B cell (primary cell): ENCODE results near the gene EIF4A3. TPM values are rescaled to one million over a fixed set of nuclear protein-coding genes. Genes with fewer than 3 reads are reported as not detected.
A peak's percentile ranks its signal among the peaks of the same experiment; 100 is the strongest.

Experiments used
- ATAC-seq: fragments of 200-7000 bp; cut with Tn5 transposase; one replicate; pipeline ENCODE4 v1.10.0; 2021; ENCODE audit warnings: low read depth, mild to moderate bottlenecking, moderate number of reproducible peaks, moderate library complexity
- CTCF ChIA-PET: fragments of 350-600 bp; sonication (Branson Sonifier 250); formaldehyde crosslinking; loops from one replicate; lab custom pipeline; 2021; ENCODE audit warnings: antibody characterized with exemption, inconsistent platforms; lab: Charles Lee
- POLR2A ChIA-PET: fragments of 350-600 bp; sonication (Branson Sonifier 250); formaldehyde crosslinking; loops from one replicate; lab custom pipeline; 2021; ENCODE audit warnings: antibody characterized with exemption; lab: Charles Lee
- DNase-seq: peaks from one replicate; pipeline ENCODE4 v3.0.0; 2013
- H2AFZ ChIP-seq: 2 replicates; pipeline ENCODE4 v1.6.1; 2012; ENCODE audit warnings: mild to moderate bottlenecking, low read depth, low read length; ENCODE audit not compliant: insufficient read depth, poor library complexity, severe bottlenecking
- H3K27ac ChIP-seq, 2 donors: 1 replicate in 1 of 2; 2 replicates in 1 of 2; pipeline ENCODE4 v1.5.1; 2012 to 2013; ENCODE audit warnings: low read length in 2 of 2, mild to moderate bottlenecking in 2 of 2, moderate library complexity in 1 of 2
- H3K27me3 ChIP-seq, 4 experiments: fragments of 200-600 bp in 1 of 4; sonication (generic) in 1 of 4; replicated peaks in 1 of 4; 1 replicate in 2 of 4; 2 replicates in 2 of 4; pipeline versions ENCODE4 v1.6.1 to v1.7.0; 2013 to 2016; ENCODE audit warnings: low read length in 3 of 4, mild to moderate bottlenecking in 2 of 4, mixed read lengths in 1 of 4, moderate library complexity in 1 of 4; ENCODE audit not compliant: insufficient read depth in 4 of 4, control insufficient read depth in 3 of 4; ENCODE audit errors: control extremely low read depth in 1 of 4
- H3K36me3 ChIP-seq, 2 experiments: replicated peaks in 1 of 2; 1 replicate in 1 of 2; 2 replicates in 1 of 2; pipeline versions ENCODE4 v1.6.1 to v1.7.1; 2013; ENCODE audit warnings: low read length in 1 of 2; ENCODE audit not compliant: insufficient read depth in 2 of 2, control insufficient read depth in 1 of 2; ENCODE audit errors: control extremely low read depth in 1 of 2, extremely low read depth in 1 of 2
- H3K4me1 ChIP-seq, 2 donors: fragments of 200-600 bp in 1 of 2; sonication (generic) in 1 of 2; 1 replicate in 1 of 2; 2 replicates in 1 of 2; pipeline versions ENCODE4 v1.5.1 to v1.6.1; 2013 to 2017; ENCODE audit warnings: low read length in 2 of 2; ENCODE audit not compliant: control insufficient read depth in 2 of 2, insufficient read depth in 2 of 2
- H3K4me2 ChIP-seq: replicated peaks from 2 replicates; pipeline ENCODE3; 2012; ENCODE audit warnings: mild to moderate bottlenecking, low read depth, low read length; ENCODE audit not compliant: poor library complexity, severe bottlenecking
- H3K4me3 ChIP-seq, 5 experiments: fragments of 200-600 bp in 1 of 5; sonication (generic) in 1 of 5; 1 replicate in 3 of 5; 2 replicates in 2 of 5; pipeline versions ENCODE4 v1.5.1 to v1.7.0; 2011 to 2016; ENCODE audit warnings: low read length in 4 of 5, mild to moderate bottlenecking in 4 of 5, low read depth in 2 of 5, control low read depth in 1 of 5, moderate library complexity in 1 of 5; ENCODE audit not compliant: insufficient read depth in 1 of 5; ENCODE audit errors: control extremely low read depth in 1 of 5, extremely low read depth in 1 of 5
- H3K79me2 ChIP-seq: fragments of 200-600 bp; sonication (generic); one replicate; pipeline ENCODE4 v1.6.0; 2016; ENCODE audit warnings: low read length; ENCODE audit not compliant: control insufficient read depth, insufficient read depth
- H3K9ac ChIP-seq: fragments of 200-600 bp; sonication (generic); 2 replicates; pipeline ENCODE4 v1.6.1; 2017; ENCODE audit warnings: mild to moderate bottlenecking, low read length, moderate library complexity
- H3K9me3 ChIP-seq, 3 donors: one replicate each; pipeline versions ENCODE4 v1.6.1 to v1.7.1; 2013; ENCODE audit warnings: low read length in 2 of 3; ENCODE audit not compliant: control insufficient read depth in 2 of 3, insufficient read depth in 1 of 3; ENCODE audit errors: control extremely low read depth in 1 of 3
- H4K20me1 ChIP-seq: 2 replicates; pipeline ENCODE4 v1.6.0; 2012; ENCODE audit warnings: mild to moderate bottlenecking, low read length; ENCODE audit not compliant: insufficient read depth, control insufficient read depth, poor library complexity, severe bottlenecking
- H3K27ac Mint-ChIP-seq: one replicate; pipeline ENCODE4 v1.8.0; 2021; ENCODE audit warnings: mixed read lengths
- H3K27me3 Mint-ChIP-seq: one replicate; pipeline ENCODE4 v1.8.0; 2021; ENCODE audit warnings: mixed read lengths
- H3K4me1 Mint-ChIP-seq: one replicate; pipeline ENCODE4 v1.8.0; 2021; ENCODE audit warnings: mixed read lengths
- H3K4me3 Mint-ChIP-seq: one replicate; pipeline ENCODE4 v1.8.0; 2021; ENCODE audit warnings: mixed read lengths
- H3K9me3 Mint-ChIP-seq: one replicate; pipeline ENCODE4 v1.8.0; 2022; ENCODE audit warnings: mixed read lengths; ENCODE audit not compliant: insufficient read depth
- CTCF ChIP-seq: fragments of 200-600 bp; IDR thresholded peaks from one replicate; pipeline ENCODE4 v1.8.0; 2022; ENCODE audit warnings: antibody characterized with exemption, mild to moderate bottlenecking
- EZH2 ChIP-seq: IDR thresholded peaks from 2 replicates; pipeline ENCODE4 v1.6.1; 2012; ENCODE audit warnings: borderline replicate concordance, low read depth, mild to moderate bottlenecking, moderate library complexity, low read length; ENCODE audit not compliant: insufficient read depth, poor library complexity, severe bottlenecking
- WGBS: methylation state at CpG from one replicate; pipeline ENCODE4 v1.1.5; 2013; ENCODE audit warnings: missing lambda C conversion rate; ENCODE audit not compliant: insufficient coverage; 5-methylcytosine and 5-hydroxymethylcytosine counted together
- intact Hi-C: fragments of 100-400 bp; cut with micrococcal nuclease; formaldehyde crosslinking; loops from one replicate; pipeline ENCODE4 v1.10.0; 2022
- polyA plus RNA-seq: library from polyadenylated mRNA; depleted of rRNA; stranded (reverse); fragments of >200 nt; gene quantifications from 2 replicates; pipeline ENCODE4 v1.2.3, GENCODE V29; 2012
- total RNA-seq, 2 donors: library from RNA; stranded (reverse); fragments of 120-200 nt in 1 of 2; gene quantifications; 1 replicate in 1 of 2; 2 replicates in 1 of 2; pipeline versions ENCODE4 v1.2.3 to v1.2.4, GENCODE V29; 2013 to 2022

EIF4A3 gene
- total and polyA plus RNA-seq, 2 donors (not counting 1 experiment from before 2014, with no cell fraction given), result 86.0 to 137 TPM

- Histone ChIP-seq H2AFZ (no peak overlapping the region), H3K4me2 (peak overlapping the region; percentile 92), H3K79me2 (peaks cover 51% of the 10 kb centered on the region), H3K9ac (peak overlapping the region; percentile 75), H3K4me3 (peak overlapping the region; percentile 61 to 94 (median 70)), H3K27me3 (no peaks in the 10 kb centered on the region), H3K36me3 (peaks cover 0 to 36% of the 10 kb centered on the region in 2 experiments), H3K9me3 (no peaks in the 10 kb centered on the region), H4K20me1 (peaks cover 52% of the 10 kb centered on the region), H3K4me1 (peaks cover 25 to 34% of the 10 kb centered on the region in 2 donors), H3K27ac (no peak overlapping the region)
- peak; percentile 27 for DNase-seq
- ChIA-PET CTCF (interaction anchor here (0.6 to 1.8 kb wide), 2 partner anchors 44 to 52 kb away, joined by 4 to 9 read pairs; partner anchors contain the start of gene GAA), POLR2A (interaction anchor here (0.6 to 1.3 kb wide), 2 partner anchors 44 to 106 kb away, joined by 4 to 6 read pairs; partner anchors contain the start of gene GAA)
- intact Hi-C loops, result loop anchor here (2.0 kb wide), 1 partner anchor 1077 kb away; the partner anchor contains the start of gene CEP131
- no peaks in the 10 kb centered on the region for H3K27me3 Mint-ChIP-seq
- peak overlapping the region; percentile 92 for H3K4me3 Mint-ChIP-seq
- no peaks in the 10 kb centered on the region for H3K9me3 Mint-ChIP-seq
- TF ChIP-seq CTCF, result no peak
- no peak for TF ChIP-seq EZH2
- H3K27ac Mint-ChIP-seq, result peak overlapping the region; percentile 29
- 57% methylated on average over 10 of the region's 10 CpGs for WGBS
- H3K4me1 Mint-ChIP-seq, result peaks cover 36% of the 10 kb centered on the region
- no peak for ATAC-seq
These were observed 1.6 kb downstream of the EIF4A3 start for GRCh38 chr17:80145076-80146075.
